GM23338 (cell line): ENCODE measurements around the gene GART. TPM values are rescaled to one million over a fixed set of nuclear protein-coding genes. Genes with fewer than 3 reads are reported as not detected.
"Not testable (repeated sequence)": the region's sequence is repeated elsewhere in the genome, so short reads cannot be mapped to it uniquely, and the experiment has no call there.

Source experiments
- ATAC-seq: fragments of 200-7000 bp; cut with Tn5 transposase; 3 replicates; pipeline ENCODE4 v1.9.1; 2020
- DNase-seq: peaks from one replicate; pipeline ENCODE4 v3.0.0-alpha.2; 2015; ENCODE audit warnings: low spot score
- H2AFZ ChIP-seq: fragments of 200-600 bp; sonication (generic); 2 replicates; pipeline ENCODE4 v1.8.0; 2016; ENCODE audit warnings: antibody characterized with exemption, mild to moderate bottlenecking, moderate library complexity
- H3F3A ChIP-seq: fragments of 200-600 bp; sonication (generic); replicated peaks from 2 replicates; pipeline ENCODE4 v1.8.0; 2017; ENCODE audit warnings: antibody characterized with exemption, mixed run types, low read depth
- H3K27ac ChIP-seq: fragments of 200-600 bp; sonication (generic); 2 replicates; pipeline ENCODE4 v1.6.1; 2016; ENCODE audit warnings: low read depth
- H3K27me3 ChIP-seq: fragments of 200-600 bp; sonication (generic); 2 replicates; pipeline ENCODE4 v1.8.0; 2016; ENCODE audit warnings: mild to moderate bottlenecking, mixed run types, moderate library complexity; ENCODE audit not compliant: insufficient read depth
- H3K36me3 ChIP-seq: fragments of 200-600 bp; sonication (generic); 2 replicates; pipeline ENCODE4 v1.8.0; 2016; ENCODE audit warnings: mild to moderate bottlenecking; ENCODE audit not compliant: insufficient read depth
- H3K4me1 ChIP-seq: fragments of 200-600 bp; sonication (generic); 2 replicates; pipeline ENCODE4 v1.8.0; 2016; ENCODE audit warnings: mild to moderate bottlenecking, moderate library complexity; ENCODE audit not compliant: insufficient read depth
- H3K4me2 ChIP-seq: fragments of 200-600 bp; sonication (generic); 2 replicates; pipeline ENCODE4 v1.7.1; 2017; ENCODE audit warnings: mixed run types
- H3K4me3 ChIP-seq: fragments of 200-600 bp; sonication (generic); 2 replicates; pipeline ENCODE4 v1.6.1; 2016; ENCODE audit warnings: mixed run types
- H3K79me2 ChIP-seq: fragments of 200-600 bp; sonication (generic); replicated peaks from 2 replicates; pipeline ENCODE4 v1.8.0; 2017; ENCODE audit warnings: mild to moderate bottlenecking; ENCODE audit not compliant: insufficient read depth
- H3K9me2 ChIP-seq: fragments of 200-600 bp; sonication (generic); 2 replicates; pipeline ENCODE4 v1.8.0; 2017; ENCODE audit not compliant: insufficient read depth
- H4K20me1 ChIP-seq: fragments of 200-600 bp; sonication (generic); replicated peaks from 2 replicates; pipeline ENCODE4 v1.8.0; 2017; ENCODE audit warnings: mild to moderate bottlenecking; ENCODE audit not compliant: insufficient read depth
- H3K27ac Mint-ChIP-seq: 2 replicates; pipeline ENCODE4 v1.8.0; 2020; ENCODE audit warnings: inconsistent platforms, mild to moderate bottlenecking, moderate library complexity, mixed read lengths
- H3K27me3 Mint-ChIP-seq: 3 replicates; pipeline ENCODE4 v1.8.0; 2022; ENCODE audit warnings: low read depth, mild to moderate bottlenecking, moderate library complexity, mixed read lengths, inconsistent platforms; ENCODE audit not compliant: insufficient read depth, poor library complexity
- H3K36me3 Mint-ChIP-seq: 3 replicates; pipeline ENCODE4 v1.8.0; 2021; ENCODE audit warnings: low read depth, mild to moderate bottlenecking, inconsistent platforms, moderate library complexity, mixed read lengths
- H3K4me1 Mint-ChIP-seq: 3 replicates; pipeline ENCODE4 v1.8.0; 2020; ENCODE audit warnings: mild to moderate bottlenecking, inconsistent platforms, mixed read lengths
- H3K4me3 Mint-ChIP-seq: 3 replicates; pipeline ENCODE4 v1.8.0; 2021; ENCODE audit warnings: moderate library complexity, mild to moderate bottlenecking, inconsistent platforms, mixed read lengths
- H3K9me3 Mint-ChIP-seq: 3 replicates; pipeline ENCODE4 v1.8.0; 2020; ENCODE audit warnings: moderate library complexity, mild to moderate bottlenecking, inconsistent platforms, mixed read lengths
- EZH2 ChIP-seq: fragments of 200-600 bp; sonication (generic); IDR thresholded peaks from one replicate; pipeline ENCODE4 v1.8.0; 2017; ENCODE audit warnings: antibody characterized with exemption, mild to moderate bottlenecking, low read depth; ENCODE audit not compliant: unreplicated experiment
- EZH2phosphoT487 ChIP-seq: fragments of 200-600 bp; sonication (generic); IDR thresholded peaks from one replicate; pipeline ENCODE4 v1.8.1; 2018; ENCODE audit warnings: antibody characterized with exemption; ENCODE audit not compliant: unreplicated experiment
- ZNF114 ChIP-seq: fragments of 250-450 bp; sonication (Bioruptor Pico); IDR thresholded peaks from 2 replicates; pipeline ENCODE4 v1.5.0; 2020; ENCODE audit warnings: mild to moderate bottlenecking, moderate library complexity
- ZNF462 ChIP-seq: fragments of 250-450 bp; sonication (Bioruptor Pico); IDR thresholded peaks from 2 replicates; pipeline ENCODE4 v1.5.0; 2020; ENCODE audit warnings: mild to moderate bottlenecking, moderate library complexity
- polyA plus RNA-seq: library from polyadenylated mRNA; unstranded; fragments of >200 nt; fragmentation: Nextera tagmentation; extraction: Ambion mirVana; gene quantifications from 2 replicates; pipeline ENCODE4 v1.2.1, GENCODE V29; 2016
- total RNA-seq: library from RNA; depleted of rRNA; stranded (reverse); fragments of >200 nt; shearing (Covaris generic); gene quantifications from 2 replicates; pipeline ENCODE4 v1.2.3, GENCODE V29; 2014

Gene GART
- total and polyA plus RNA-seq, 2 experiments from 2014 or later: 87.6 to 224 TPM

GRCh38 chr21:33470701-33471100 lies 71.2 kb downstream of the GART start (continued):
- TF ChIP-seq ZNF462 (CRISPR knock-in tag) (no peak), ZNF114 (no peak), EZH2phosphoT487 (no peak), EZH2 (no peak)

DNA sequence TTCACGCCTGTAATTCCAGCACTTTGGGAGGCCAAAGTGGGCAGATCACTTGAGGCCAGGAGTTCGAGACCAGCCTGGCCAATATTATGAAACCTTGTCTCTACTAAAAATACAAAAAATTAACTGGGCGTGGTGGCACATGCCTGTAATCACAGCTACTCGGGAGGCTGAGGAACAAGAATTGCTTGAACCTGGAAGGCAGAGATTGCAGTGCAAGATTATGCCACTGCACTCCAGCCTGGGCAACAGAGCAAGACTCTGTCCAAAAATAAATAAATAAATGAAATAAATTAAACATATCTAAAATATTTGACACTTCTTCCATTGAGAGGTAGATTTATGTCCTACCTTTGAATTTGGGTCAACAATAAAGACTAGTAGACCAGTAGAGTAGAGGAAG lies 72.7 kb downstream of the GART start:
- not testable (repeated sequence) for ATAC-seq, H4K20me1 ChIP-seq, H2AFZ ChIP-seq, H3K27me3 Mint-ChIP-seq, H3K4me3 ChIP-seq, H3K4me1 Mint-ChIP-seq, DNase-seq, H3K36me3 Mint-ChIP-seq, H3K36me3 ChIP-seq, H3K4me1 ChIP-seq, H3K27me3 ChIP-seq, H3K4me3 Mint-ChIP-seq, H3K27ac ChIP-seq, H3K9me2 ChIP-seq, H3F3A ChIP-seq, H3K27ac Mint-ChIP-seq, H3K9me3 Mint-ChIP-seq, H3K4me2 ChIP-seq
- H3K79me2 ChIP-seq: peaks cover 31% of the 10 kb centered on the region
